ENCODE results near the gene DDX1.

The DDX1 gene

GRCh38 chr2:15584767-15585469, 6.8 kb upstream of the DDX1 start:
- TF ChIP-seq CTCF (conservative IDR thresholded peaks at IDR 0.05; ENCODE audit: low read depth, low read length): no peak
- H3K4me3 ChIP-seq (ENCODE audit: low read depth, low read length): no peak overlapping the region
- peak; percentile 29 for DNase-seq (ENCODE audit: low read depth)

DNA sequence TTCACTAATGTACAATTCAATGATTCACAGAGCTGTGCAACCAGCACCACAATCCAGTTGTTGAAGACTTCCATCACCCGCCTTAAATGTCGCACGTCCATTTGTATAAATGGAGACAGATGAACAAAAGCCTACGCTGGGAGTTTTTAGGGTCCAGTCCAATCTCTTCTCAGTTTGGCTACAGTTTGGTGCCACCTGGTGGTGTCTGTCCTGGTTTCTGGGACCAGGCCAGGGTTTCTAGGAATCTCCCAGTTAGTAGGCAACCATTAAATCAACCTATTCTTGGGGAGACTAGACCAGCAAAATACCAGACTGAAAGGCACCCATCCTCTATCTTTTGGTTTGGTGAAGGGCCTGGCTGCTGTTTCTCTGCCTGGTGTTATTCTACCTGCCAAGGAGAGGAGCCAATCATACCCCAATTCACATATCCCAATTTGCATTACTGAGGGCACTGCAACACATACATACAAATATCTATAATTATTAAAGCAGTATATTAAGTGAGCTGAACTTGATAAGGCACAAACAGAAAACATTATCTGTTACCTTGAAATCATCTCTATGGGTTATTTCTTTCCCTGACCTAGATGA, 3.2 kb upstream of the DDX1 start:
- no peak overlapping the region for H3K4me3 ChIP-seq (ENCODE audit: low read depth, low read length)
- peak; percentile 84 for TF ChIP-seq CTCF (conservative IDR thresholded peaks at IDR 0.05; ENCODE audit: low read depth, low read length)
- peak; percentile 77 for DNase-seq (ENCODE audit: low read depth)

DNA sequence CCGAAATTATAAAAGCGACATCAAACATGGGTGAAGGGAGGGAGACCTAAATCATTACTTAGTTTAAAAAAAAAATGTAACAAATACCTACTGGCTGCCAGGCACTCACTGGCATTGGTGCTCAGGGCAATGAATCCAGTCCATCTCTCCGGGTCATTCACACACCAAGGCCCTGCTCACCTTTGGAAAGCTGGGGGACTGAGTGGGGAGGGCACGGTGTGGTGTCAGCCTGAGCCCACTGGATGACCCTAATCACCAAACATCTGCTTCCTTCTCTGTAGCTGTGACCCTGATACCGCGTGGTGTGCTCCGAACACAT, 336 bp upstream of the DDX1 start:
- TF ChIP-seq CTCF (conservative IDR thresholded peaks at IDR 0.05; ENCODE audit: low read depth, low read length): no peak
- H3K4me3 ChIP-seq (ENCODE audit: low read depth, low read length): peak overlapping the region; percentile 82
- no peak for DNase-seq (ENCODE audit: low read depth)

DNA sequence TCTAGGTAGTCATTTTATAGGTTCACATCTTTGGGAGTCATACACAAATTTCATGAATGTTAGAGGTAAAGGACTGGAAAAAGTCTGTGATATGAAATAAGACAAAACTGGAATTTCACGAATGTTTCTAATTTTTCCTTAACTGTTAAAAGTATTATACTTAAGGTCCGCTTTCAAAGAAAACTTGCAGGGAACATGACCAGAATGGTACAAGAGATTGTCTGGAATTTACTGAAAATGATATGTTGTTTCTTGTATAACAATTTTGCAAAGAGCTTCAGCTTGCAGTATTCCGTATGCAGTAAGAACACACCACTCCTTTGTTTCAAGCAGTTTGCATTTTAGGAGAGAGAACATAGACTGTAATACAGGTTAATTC, 1.6 kb downstream of the DDX1 start:
- no peak for DNase-seq (ENCODE audit: low read depth)
- H3K4me3 ChIP-seq (ENCODE audit: low read depth, low read length): no peak overlapping the region
- no peak for TF ChIP-seq CTCF (conservative IDR thresholded peaks at IDR 0.05; ENCODE audit: low read depth, low read length)

GRCh38 chr2:15594291-15595256, 2.9 kb downstream of the DDX1 start:
- TF ChIP-seq CTCF (conservative IDR thresholded peaks at IDR 0.05; ENCODE audit: low read depth, low read length): no peak
- no peak for DNase-seq (ENCODE audit: low read depth)
- no peak overlapping the region for H3K4me3 ChIP-seq (ENCODE audit: low read depth, low read length)

DNA sequence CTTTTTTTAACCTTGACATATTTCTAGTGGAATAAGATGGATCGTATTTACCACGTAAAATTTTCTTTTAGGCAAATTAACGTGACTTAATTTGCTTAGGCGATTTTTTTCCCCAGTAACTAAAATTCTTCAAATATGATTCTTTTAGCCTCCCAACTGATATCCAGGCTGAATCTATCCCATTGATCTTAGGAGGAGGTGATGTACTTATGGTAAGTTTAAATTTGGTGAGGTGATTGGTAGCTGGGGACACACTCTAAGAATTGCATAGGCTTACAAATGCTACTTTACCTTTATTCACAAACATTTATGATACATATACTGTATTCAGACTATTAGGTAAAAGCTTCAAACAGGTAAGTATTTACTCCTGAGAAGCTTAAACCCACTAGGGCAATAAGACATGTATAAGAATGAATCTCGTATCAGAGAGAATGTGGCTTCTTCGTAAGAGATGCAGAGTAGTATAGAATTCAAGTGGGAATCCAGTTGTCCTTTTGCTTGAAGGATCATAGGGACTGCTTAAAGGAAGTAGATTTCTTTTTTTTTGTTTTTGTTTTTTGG, 3.8 kb downstream of the DDX1 start:
- no peak overlapping the region for H3K4me3 ChIP-seq (ENCODE audit: low read depth, low read length)
- TF ChIP-seq CTCF (conservative IDR thresholded peaks at IDR 0.05; ENCODE audit: low read depth, low read length): no peak
- no peak for DNase-seq (ENCODE audit: low read depth)

Measured in choroid plexus epithelial cell (primary cell).